Measurements from ENCODE around the gene ITK.
A peak's percentile ranks its signal among the peaks of the same experiment; 100 is the strongest.

Gene ITK

DNA sequence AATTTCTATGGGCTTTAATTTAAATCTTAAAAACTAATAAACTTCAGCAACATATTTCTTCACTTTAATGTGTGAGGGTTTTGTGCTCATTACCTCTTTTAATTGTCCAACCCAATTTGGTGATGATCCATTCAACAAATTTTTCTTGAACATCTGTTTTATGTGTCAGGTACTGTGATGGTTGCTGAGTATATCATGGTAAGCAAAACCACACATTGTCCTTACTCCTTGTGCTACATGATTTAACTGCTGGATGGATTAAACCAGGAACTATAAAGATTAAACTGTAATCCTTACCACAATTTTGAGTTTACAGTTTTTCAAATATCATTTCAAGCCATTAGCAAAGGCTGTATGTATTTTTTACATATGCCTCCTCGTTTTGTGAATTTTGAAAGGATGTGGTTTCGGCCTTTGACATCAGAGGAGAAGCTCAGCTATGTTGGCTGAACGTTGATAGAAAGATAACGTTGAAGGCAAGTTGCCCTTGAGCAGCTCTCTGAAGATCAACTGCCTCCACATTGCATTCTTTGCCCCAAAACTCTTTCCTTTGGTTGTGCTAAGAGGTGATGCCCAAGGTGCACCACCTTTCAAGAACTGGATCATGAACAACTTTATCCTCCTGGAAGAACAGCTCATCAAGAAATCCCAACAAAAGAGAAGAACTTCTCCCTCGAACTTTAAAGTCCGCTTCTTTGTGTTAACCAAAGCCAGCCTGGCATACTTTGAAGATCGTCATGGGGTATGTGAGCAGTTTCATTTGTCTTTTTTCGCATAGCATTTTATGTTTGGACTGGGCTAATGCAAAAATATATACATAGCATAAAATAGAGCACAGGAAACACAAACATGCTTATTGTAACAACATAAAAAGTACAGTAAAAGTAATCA lies at the start of gene ITK:
Gene ITK (plus strand): TSS at position 467 of the 891 bp plus-strand sequence. CDS start 138 bp downstream, at position 605.
- no peak for DNase-seq

GRCh38 chr5:157130925-157131324 lies 49.7 kb upstream of the ITK start:
- no peak for DNase-seq

DNA sequence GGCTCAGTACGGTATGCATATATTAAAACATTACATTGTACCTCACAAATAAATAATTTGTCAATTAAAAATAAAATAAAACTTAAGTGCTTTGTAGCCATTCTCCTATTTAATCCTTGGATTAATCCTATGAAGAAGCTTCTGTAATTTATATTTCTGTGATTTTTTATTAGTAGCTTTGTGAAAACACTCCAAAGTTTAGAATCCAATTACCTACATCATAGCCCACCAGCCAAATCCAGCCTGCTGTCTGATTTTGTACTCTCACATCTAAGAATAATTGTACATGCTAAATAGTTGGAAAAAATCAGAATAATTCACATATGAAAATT lies 48.4 kb upstream of the ITK start:
- no peak for DNase-seq

DNA sequence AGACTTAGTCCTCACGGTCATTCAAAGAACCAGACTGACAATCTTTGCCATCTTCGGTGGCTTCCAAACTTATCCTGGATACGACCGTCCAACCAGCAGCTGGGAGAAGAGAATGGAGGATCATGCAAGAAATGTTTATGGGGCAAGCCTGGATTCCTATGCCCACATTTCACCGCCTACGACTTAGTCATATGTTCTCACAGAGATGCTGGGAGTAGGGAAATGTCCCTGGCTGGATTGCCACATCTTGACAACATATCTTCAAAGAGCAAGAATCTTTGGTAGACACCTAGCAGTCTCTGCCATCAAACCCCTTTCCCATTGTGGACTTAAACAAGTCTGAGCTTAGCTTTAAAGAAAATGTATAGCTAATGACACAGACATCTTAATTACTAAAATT lies 42.9 kb upstream of the ITK start:
- no peak for DNase-seq

DNA sequence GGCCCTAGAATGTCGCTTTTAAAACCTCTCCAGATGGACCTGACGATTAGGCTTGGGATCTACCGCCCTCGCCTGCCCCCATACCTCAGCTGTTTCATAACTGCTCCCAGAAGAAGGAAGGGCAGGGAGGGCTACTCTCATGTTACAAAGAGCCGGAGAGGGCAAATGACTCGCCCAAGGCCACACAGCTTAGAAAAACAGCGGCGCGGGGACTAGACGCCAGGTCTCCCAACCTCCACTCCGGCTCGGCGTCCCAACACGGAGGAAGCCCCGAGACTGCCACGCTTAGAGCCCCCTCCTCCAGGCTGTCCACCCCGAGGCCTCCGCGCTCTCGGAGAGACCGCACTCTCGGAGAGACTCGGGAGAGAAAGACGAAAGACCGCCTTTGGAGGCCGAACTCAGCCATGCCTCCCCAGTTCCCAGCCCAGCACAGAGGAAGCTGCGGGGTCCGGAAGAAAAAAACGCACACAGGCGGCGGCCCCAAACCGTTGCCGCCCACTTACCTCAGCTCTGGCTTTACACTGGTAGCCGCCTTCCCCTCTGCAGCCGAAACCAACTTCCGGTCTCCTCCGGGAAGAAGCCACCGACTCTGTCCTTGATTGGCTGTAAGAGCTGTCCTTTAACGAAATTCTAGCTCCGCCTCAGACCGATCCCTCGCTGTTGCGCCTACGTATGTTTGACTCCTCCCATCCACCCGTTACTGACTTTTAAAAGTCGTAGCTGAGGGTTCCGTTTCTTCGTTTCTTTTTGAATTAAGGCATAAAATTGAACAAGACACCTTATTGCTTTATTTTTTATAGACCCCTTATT lies 38.1 kb upstream of the ITK start, which contains the start of gene MED7:
Gene MED7 (minus strand): TSS at position 549 of the 810 bp plus-strand sequence. CDS start 3,434 bp downstream, outside the sequence.
- peak; percentile 32 to 97 (median 86) for DNase-seq

DNA sequence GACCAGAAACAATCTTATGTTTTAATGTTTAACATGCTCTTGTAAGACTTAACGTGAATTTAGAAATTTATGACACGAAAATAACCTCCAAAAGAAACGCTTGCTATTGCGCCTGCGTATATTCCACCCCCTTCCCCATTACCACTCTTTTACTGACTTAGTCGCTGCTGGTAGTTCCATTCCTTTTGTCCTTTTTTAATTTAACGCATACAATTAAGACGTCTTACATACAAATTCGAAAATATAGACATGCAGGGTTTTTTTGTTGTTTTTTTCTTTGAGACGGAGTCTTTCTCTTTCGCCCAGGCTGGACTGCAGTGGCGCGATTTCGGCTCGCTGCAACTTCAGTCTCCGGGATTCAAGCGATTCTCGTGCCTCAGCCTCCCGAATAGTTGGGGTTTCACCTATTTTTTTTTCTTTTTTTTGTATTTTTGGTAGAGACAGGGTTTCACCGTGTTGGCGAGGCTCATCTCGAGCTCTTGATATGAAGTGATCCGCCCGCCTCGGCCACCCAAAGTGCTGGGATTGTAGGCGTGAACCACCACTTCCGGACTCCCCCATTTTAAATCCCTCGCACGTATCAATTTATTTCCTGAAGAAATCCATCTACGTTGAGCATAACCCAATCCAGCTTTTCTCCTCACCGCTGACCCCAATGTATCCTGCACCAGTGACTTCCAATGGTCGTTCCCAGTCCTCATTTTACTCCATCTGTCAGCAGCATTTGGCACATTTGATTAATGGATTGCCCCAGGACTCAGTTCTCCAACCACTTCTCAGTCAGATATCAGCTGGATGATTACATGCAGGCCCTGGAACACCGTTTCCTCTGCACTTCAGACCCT lies 37.3 kb upstream of the ITK start:
- peak in 11 of 14 donors; percentile 34 to 72 (median 58) for DNase-seq

DNA sequence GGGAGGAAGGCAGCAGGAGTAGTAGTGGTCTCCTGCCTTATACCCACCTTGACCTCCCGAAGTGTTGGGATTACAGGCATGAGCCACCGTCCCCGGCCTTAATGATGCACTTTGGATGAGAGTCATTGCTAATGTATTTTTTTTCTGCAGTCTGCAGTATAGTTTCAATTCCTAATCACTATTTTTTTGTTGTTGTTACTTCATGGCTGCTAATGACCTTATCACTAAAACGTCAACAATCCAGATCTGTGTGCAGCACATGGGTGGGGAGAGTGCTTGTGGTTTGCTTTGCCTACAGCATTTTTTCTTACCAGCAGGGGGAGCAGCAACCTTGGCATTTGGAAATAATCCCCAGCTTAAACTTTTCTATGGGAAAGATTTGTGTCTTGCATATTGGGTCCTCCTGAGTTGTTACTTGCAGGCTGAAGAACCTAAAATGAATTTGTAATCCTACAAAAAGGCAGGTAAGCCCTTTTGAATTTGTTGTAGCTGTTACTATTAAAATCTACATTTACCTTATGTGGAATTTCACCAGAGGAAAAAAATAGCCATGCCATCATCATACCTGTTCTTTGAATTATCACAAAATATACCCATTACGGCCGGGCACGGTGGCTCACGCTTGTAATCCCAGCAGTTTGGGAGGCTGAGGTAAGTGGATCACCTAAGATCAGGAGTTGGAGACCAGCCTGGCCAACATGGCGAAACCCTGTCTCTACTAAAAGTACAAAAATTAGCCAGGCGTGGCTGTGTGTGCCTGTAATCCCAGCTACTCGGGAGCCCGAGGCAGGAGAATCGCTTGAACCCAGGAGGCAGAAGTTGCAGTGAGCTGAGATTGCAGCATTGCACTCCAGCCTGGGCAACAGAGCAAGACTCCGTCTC lies 31.7 kb upstream of the ITK start:
- DNase-seq = peak in 10 of 14 donors; percentile 3 to 45 (median 16)

- no peak for DNase-seq
These were observed 29.6 kb upstream of the ITK start for GRCh38 chr5:157150995-157151394.

DNA sequence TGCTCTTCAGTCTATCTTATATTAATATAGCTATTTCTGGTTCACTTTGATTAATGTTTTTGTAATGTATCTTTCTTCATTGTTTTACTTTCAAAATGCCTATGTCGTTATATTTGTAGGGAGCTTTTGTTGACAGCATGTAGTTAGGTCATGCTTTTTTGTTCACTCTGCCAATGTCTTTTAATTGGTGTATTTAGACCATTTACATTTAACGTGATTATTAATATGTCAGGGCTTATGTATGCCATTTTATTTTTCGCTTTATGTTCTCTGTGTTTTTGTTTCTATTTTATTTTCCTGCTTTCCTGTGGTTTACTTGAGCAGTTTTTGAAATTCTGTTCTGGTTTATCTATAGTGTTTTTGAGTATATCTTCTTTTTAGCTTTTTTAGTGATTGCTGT lies 25.3 kb upstream of the ITK start:
- DNase-seq = no peak

- DNase-seq = no peak
These were observed 23.2 kb upstream of the ITK start for GRCh38 chr5:157157293-157157891.

DNA sequence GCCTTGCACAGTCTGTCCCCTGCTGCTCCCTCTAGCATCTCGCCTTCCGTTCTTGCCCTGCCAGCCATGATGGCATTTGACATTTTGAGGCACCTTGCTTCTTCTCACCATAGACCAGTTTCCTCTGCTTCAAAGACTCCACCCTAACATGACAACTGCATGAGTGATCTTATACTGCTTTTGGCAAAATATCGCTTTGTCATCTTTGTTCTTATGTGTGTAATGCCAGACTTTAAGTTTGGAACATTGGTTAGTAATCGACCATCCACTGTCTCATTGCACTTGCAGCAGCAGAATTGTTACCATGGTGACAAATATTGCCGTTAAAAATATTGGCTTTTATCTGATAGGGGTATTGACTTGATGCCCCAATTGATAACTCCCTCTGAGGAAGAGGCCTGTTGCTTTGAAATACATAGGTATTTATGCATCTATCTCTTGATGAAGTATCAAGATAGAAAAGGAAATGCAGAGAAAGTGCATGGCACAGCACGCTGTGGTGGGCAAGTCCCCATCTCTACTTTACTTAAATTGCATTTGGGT lies 21.4 kb upstream of the ITK start:
- DNase-seq = no peak

DNA sequence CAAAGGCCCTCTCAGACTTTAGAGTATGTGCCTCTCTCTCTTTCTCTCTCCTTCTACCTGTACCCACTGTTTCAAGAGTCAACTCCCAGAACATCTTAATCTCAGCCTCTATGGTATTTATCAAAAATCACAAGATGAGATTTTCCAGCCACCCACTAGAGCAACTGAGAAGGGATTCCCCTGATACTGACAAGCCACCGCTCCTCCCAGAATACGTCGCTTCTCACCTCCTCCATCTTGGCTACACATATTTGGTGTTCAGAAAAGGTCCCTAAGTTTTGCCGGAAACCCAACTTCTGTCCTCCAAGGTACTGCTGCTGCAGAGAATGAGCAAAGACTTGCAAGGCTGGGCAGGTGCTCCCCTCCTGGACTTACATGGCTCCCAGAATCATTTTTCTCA lies 20.6 kb upstream of the ITK start:
- no peak for DNase-seq

- no peak for DNase-seq
These were observed 18.6 kb upstream of the ITK start for GRCh38 chr5:157161996-157162395.

DNA sequence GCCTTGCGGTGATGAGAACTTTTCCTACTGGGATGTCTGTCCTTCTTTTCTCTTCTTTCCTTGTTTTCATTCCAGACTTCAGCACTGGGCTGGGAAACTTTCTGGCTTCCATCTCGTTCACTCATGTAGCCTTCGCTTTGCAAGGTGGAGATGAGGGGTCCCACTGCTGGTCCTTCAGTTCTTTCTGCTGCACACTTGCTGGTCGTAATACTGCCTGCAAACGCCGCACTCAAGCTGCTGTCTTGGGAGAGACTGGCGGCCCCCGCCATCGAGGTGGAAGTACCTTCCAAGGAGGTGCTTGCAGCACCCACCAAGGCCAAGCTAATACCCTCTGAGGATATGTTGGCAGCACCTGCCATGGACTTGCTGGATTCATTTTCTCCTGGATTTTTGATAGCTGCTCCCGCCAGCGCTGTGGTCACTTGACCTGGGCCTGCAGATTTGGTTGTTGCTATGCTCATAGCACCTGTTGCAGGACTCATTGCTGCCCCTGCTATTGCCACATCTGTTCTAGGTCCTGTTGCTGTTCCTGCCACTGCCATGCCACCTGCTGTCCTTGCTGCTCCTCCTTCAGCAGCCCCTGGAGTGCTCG lies 17.6 kb upstream of the ITK start:
- no peak for DNase-seq

- DNase-seq = no peak
These were observed 16.1 kb upstream of the ITK start for GRCh38 chr5:157164521-157164920.

- DNase-seq = no peak
These were observed 15.4 kb upstream of the ITK start for GRCh38 chr5:157165261-157165660.

- DNase-seq = no peak
These were observed 15.0 kb upstream of the ITK start for GRCh38 chr5:157165668-157166067.

DNA sequence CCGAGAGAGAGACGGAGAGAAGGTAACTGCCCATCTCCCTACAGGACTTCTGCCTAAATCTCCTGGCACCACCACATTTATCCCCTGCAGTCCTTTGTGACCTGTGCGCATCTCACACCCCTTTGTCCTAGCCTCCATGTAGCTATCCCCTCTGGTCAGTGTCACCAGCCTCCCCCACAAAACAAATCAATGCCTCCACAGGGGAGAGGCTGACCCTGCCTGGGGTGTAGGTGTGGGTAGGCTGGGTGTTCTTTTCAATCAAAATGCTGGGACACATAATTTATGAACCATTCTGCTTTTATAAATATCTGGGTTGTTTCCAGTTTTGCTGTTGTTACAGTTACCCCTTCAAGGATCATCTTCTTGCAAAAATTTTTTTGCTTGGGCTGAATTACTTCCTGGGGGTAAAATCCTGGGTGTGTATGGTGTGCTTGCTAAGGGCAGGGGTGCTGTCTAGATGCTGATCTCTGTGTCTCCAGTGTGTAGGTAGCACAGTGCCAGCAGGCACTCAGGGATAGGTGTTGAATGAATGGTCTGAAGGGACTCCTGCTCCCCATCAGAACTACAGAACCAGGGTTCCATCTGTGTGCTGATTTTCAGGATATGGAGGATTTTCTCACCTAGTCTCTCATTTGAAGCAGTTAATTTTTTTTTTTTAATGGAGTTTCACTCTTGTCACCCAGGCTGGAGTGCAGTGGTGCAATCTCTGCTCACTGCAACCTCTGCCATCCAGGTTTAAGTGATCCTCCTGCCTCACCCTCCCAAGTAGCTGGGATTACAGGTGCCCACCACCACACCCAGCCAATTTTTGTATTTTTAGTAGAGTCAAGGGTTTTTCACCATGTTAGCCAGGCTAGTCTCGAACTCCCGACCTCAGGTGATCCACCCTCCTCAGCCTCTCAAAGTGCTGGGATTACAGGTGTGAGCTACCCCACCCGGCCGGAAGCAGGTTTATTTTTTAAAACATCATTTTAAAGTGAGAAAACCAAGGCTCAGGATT lies 14.1 kb upstream of the ITK start, which contains the start of gene GARIN3:
Gene GARIN3 (minus strand): TSS at position 51 of the 1,000 bp plus-strand sequence. CDS start 96 bp downstream, outside the sequence.
- DNase-seq = no peak

DNA sequence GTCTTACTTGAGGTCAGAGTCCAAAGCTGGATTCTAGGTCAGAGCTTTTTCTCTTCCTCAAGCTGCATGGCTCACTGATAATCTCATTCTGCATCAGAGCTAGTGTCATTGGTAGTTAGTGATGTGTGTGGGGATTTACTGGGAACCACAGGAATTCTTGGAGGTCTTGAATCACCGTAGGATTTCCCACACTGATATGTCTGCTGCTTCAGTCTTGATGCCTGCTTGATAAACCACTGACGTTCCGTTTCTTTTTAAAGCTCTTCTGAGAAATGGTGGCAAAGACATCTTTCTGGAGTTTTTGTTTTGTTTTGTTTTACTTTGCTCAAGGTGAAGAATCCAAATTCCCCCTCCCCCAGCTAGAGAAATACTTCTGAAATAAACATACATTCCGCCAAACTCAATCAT lies 13.4 kb upstream of the ITK start:
- DNase-seq = no peak
